WI38 (cell line): Measurements from ENCODE around the gene SMIM5.

Experiments
- H3K4me3 ChIP-seq: 2 replicates; pipeline ENCODE4 v1.5.1; 2011; ENCODE audit warnings: low read depth, mild to moderate bottlenecking, control low read depth, low read length
- CTCF ChIP-seq: IDR thresholded peaks from 2 replicates; pipeline ENCODE4 v1.5.1; 2012; ENCODE audit warnings: low read depth, mild to moderate bottlenecking, control low read depth, low read length

The SMIM5 gene

DNA sequence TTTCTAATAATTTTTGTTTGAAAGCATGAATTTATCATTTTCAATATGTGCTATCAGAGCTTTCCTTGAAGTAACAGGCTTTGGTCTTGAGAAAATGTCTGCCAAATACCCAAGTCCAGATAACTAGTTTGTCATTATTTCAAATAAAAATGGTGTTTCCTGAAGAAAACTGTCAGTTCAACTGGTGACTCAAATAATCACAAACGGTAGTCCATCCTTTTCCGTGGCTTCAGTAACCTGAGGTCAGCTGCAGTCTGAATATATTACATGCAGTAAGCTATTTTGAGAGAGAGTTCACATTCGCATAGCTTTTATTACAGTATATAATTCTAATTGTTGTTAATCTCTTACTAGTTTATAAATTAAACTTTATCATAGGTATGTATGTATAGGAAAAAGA is 43.2 kb downstream of the SMIM5 start:
- no peak for TF ChIP-seq CTCF

GRCh38 chr17:75679706-75680211 is 46.5 kb downstream of the SMIM5 start:
- TF ChIP-seq CTCF: no peak
- no peak overlapping the region for H3K4me3 ChIP-seq

More for the DNA sequence above, 43.2 kb downstream of the SMIM5 start:
- H3K4me3 ChIP-seq: no peak overlapping the region

DNA sequence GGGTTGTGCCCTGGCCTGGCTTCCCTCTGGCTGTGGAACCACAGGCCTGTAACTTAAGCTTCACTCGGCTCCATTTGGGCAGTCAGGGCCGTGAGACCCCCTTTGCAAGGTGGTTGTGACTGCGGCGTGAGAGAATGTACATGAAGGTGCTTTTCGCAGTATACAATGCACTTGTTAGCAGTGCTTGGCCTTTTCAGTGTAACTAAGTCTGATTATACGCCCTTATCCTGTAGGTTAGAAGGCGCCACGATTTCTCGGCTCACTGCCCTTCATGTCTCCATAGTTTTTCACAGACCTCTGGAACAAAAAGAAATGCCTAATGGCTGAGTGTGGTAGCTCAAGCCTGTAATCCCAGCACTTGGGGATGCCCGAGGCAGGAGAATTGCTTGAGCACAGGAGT is 47.2 kb downstream of the SMIM5 start:
- TF ChIP-seq CTCF: no peak
- H3K4me3 ChIP-seq: no peak overlapping the region

- no peak for TF ChIP-seq CTCF
- H3K4me3 ChIP-seq: no peak overlapping the region
Observed at GRCh38 chr17:75681289-75681688, 48.1 kb downstream of the SMIM5 start.

DNA sequence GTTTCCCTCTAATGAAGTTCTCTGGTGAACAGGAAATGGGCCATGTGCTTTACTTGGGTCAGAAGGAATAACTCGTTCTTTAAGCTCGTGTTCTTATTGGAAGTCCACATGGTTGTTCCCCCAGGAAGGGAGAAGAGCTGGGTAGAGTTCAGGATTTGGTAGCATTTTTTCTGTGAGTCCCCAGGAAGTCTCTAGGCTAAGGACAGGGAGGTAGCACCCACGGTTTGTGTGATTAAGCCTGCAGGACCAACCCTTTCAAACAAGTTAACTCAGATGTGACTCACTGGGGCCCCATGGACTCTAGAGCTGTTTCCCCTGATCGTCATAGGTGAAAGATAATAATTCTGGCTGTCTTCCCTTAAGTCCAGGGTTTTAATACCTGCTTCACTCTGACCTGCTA is 50.3 kb downstream of the SMIM5 start:
- TF ChIP-seq CTCF: no peak
- no peak overlapping the region for H3K4me3 ChIP-seq

DNA sequence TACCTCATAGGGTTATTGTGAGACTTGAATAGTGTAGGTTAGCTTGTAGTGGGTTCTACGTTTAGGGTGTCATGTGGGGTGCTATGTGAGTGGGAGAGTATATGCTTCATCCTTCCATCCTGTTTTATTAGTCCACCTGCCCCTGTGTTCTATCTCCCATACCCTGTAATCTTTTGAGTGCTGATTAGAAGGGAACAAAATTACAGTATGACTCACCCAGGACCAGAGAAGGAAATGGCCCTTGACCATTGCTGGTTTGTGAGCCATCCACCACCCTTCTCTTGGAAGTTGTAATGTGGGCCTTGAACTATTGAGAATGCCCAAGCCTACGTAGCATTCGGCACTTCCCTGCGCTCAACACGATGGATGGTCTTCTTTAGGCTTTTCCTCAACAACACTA is 51.0 kb downstream of the SMIM5 start:
- TF ChIP-seq CTCF: no peak

GRCh38 chr17:75684924-75685323 is 51.7 kb downstream of the SMIM5 start:
- no peak for TF ChIP-seq CTCF
- H3K4me3 ChIP-seq: no peak overlapping the region

More for the DNA sequence above, 51.0 kb downstream of the SMIM5 start:
- H3K4me3 ChIP-seq: no peak overlapping the region
